H1 (cell line): ENCODE data around the gene HM13. TPM values are rescaled to one million over a fixed set of nuclear protein-coding genes. Genes with fewer than 3 reads are reported as not detected.
"Not testable (repeated sequence)": the region's sequence is repeated elsewhere in the genome, so short reads cannot be mapped to it uniquely, and the experiment has no call there.

Experiments used
- CTCF ChIA-PET: fragments of 300-600 bp; sonication (Branson Sonifier 250); formaldehyde crosslinking; loops from one replicate; lab custom pipeline; 2021; ENCODE audit not compliant: partially characterized antibody; lab: Charles Lee
- POLR2A ChIA-PET: fragments of 300-600 bp; sonication (Branson Sonifier 250); formaldehyde crosslinking; loops from one replicate; lab custom pipeline; 2021; ENCODE audit warnings: inconsistent platforms; ENCODE audit not compliant: partially characterized antibody; lab: Charles Lee
- DNase-seq, 2 experiments: peaks; one replicate each; pipeline versions ENCODE4 v3.0.0 to v3.0.0-alpha.2; 2010 to 2022; ENCODE audit warnings: low spot score in 2 of 2, low read depth in 1 of 2, mixed read lengths in 1 of 2
- FAIRE-seq: peaks from 2 replicates; lab custom pipeline; 2011; peaks lifted over from hg19 to GRCh38; lab: Jason Lieb, UNC
- H2AFZ ChIP-seq: 2 replicates; pipeline ENCODE4 v1.8.1; 2012; ENCODE audit warnings: low read length, inconsistent platforms
- H2AK5ac ChIP-seq: 2 replicates; pipeline ENCODE4 v1.6.1; 2013; ENCODE audit warnings: low read depth, low read length
- H2BK120ac ChIP-seq: replicated peaks from 2 replicates; pipeline ENCODE3; 2013; ENCODE audit warnings: low read depth, low read length, inconsistent platforms
- H2BK12ac ChIP-seq: 2 replicates; pipeline ENCODE4 v1.6.1; 2013; ENCODE audit warnings: low read depth, low read length
- H2BK15ac ChIP-seq: 2 replicates; pipeline ENCODE4 v1.6.1; 2013; ENCODE audit warnings: low read length
- H2BK20ac ChIP-seq: 2 replicates; pipeline ENCODE4 v1.6.1; 2013; ENCODE audit warnings: low read length
- H2BK5ac ChIP-seq: 2 replicates; pipeline ENCODE4 v1.6.1; 2013; ENCODE audit warnings: low read depth, low read length
- H3K14ac ChIP-seq: 2 replicates; pipeline ENCODE4 v1.6.1; 2013; ENCODE audit warnings: inconsistent platforms; ENCODE audit not compliant: insufficient read length
- H3K18ac ChIP-seq: 2 replicates; pipeline ENCODE4 v1.6.1; 2013; ENCODE audit warnings: low read length; ENCODE audit errors: extremely low read depth
- H3K23ac ChIP-seq: 2 replicates; pipeline ENCODE4 v1.6.1; 2013; ENCODE audit warnings: inconsistent platforms; ENCODE audit not compliant: insufficient read length
- H3K23me2 ChIP-seq: 2 replicates; pipeline ENCODE4 v1.6.1; 2013; ENCODE audit warnings: low read depth, low read length
- H3K27ac ChIP-seq: 2 replicates; pipeline ENCODE4 v1.6.1; 2011; ENCODE audit warnings: low read depth, low read length, inconsistent platforms
- H3K27me3 ChIP-seq, 4 experiments: replicated peaks in 1 of 4; 1 replicate in 1 of 4; 2 replicates in 3 of 4; pipeline versions ENCODE4 v1.6.1 to v1.8.1; 2011 to 2013; ENCODE audit warnings: low read length in 3 of 4, mild to moderate bottlenecking in 3 of 4, inconsistent platforms in 2 of 4, mixed read lengths in 2 of 4, moderate library complexity in 1 of 4; ENCODE audit not compliant: control insufficient read depth in 3 of 4, insufficient read depth in 3 of 4; ENCODE audit errors: extremely low read depth in 1 of 4
- H3K36me3 ChIP-seq, 4 experiments: 2 replicates each; pipeline versions ENCODE4 v1.6.1 to v1.8.1; 2011 to 2013; ENCODE audit warnings: mild to moderate bottlenecking in 4 of 4, low read length in 3 of 4, moderate library complexity in 2 of 4, control low read depth in 1 of 4, inconsistent platforms in 1 of 4; ENCODE audit not compliant: insufficient read depth in 4 of 4, control insufficient read depth in 2 of 4
- H3K4ac ChIP-seq: replicated peaks from 2 replicates; pipeline ENCODE3; 2013; ENCODE audit warnings: low read length, low read depth, mixed read lengths, inconsistent platforms; ENCODE audit not compliant: insufficient read length
- H3K4me1 ChIP-seq, 4 experiments: replicated peaks in 1 of 4; 1 replicate in 1 of 4; 2 replicates in 3 of 4; pipeline versions ENCODE4 v1.6.1 to v1.8.1; 2011 to 2013; ENCODE audit warnings: low read length in 3 of 4, inconsistent platforms in 2 of 4, mixed read lengths in 1 of 4; ENCODE audit not compliant: insufficient read depth in 4 of 4, control insufficient read depth in 3 of 4
- H3K4me2 ChIP-seq, 2 experiments: 2 replicates each; pipeline versions ENCODE4 v1.6.1 to v1.8.1; 2011 to 2013; ENCODE audit warnings: low read depth in 2 of 2, low read length in 2 of 2, control low read depth in 1 of 2, inconsistent platforms in 1 of 2, mild to moderate bottlenecking in 1 of 2; ENCODE audit not compliant: insufficient read depth in 1 of 2
- H3K4me3 ChIP-seq, 4 experiments: fragments of 200-600, 300-600 bp in 1 of 4; sonication (generic), shearing (Covaris generic), sonication (Bioruptor Twin) in 1 of 4; 2 replicates each; pipeline versions ENCODE4 v1.5.1 to v1.8.1; 2011 to 2016; ENCODE audit warnings: low read length in 4 of 4, low read depth in 3 of 4, control low read depth in 2 of 4, inconsistent platforms in 2 of 4, mild to moderate bottlenecking in 2 of 4, mixed read lengths in 1 of 4, moderate library complexity in 1 of 4; ENCODE audit not compliant: insufficient read depth in 2 of 4; ENCODE audit errors: extremely low read depth in 1 of 4
- H3K56ac ChIP-seq: replicated peaks from 2 replicates; pipeline ENCODE3; 2013; ENCODE audit warnings: low read depth, mild to moderate bottlenecking, mixed read lengths, low read length, inconsistent platforms; ENCODE audit not compliant: insufficient read length
- H3K79me1 ChIP-seq: 2 replicates; pipeline ENCODE4 v1.6.1; 2013; ENCODE audit warnings: low read depth, low read length, control low read depth
- H3K79me2 ChIP-seq, 2 experiments: 2 replicates each; pipeline versions ENCODE4 v1.6.1 to v1.8.1; 2012 to 2013; ENCODE audit warnings: low read length in 2 of 2, mild to moderate bottlenecking in 2 of 2, inconsistent platforms in 1 of 2; ENCODE audit not compliant: insufficient read depth in 2 of 2, control insufficient read depth in 1 of 2
- H3K9ac ChIP-seq, 4 experiments: replicated peaks in 1 of 4; 1 replicate in 1 of 4; 2 replicates in 3 of 4; pipeline versions ENCODE4 v1.6.1 to v1.8.1; 2011 to 2013; ENCODE audit warnings: low read depth in 3 of 4, low read length in 3 of 4, control low read depth in 2 of 4, mild to moderate bottlenecking in 2 of 4, moderate library complexity in 2 of 4, inconsistent platforms in 1 of 4; ENCODE audit errors: extremely low read depth in 1 of 4
- H3K9me3 ChIP-seq, 2 experiments: 2 replicates each; pipeline versions ENCODE4 v1.6.1 to v1.8.1; 2012 to 2013; ENCODE audit warnings: mild to moderate bottlenecking in 2 of 2, moderate library complexity in 2 of 2, control low read depth in 1 of 2, inconsistent platforms in 1 of 2, low read depth in 1 of 2, low read length in 1 of 2, mixed read lengths in 1 of 2; ENCODE audit not compliant: insufficient read depth in 2 of 2
- H4K20me1 ChIP-seq, 2 experiments: replicated peaks in 1 of 2; 2 replicates each; pipeline versions ENCODE3 to v1.8.1; 2011 to 2013; ENCODE audit warnings: inconsistent platforms in 2 of 2, low read length in 2 of 2, mild to moderate bottlenecking in 1 of 2; ENCODE audit not compliant: insufficient read depth in 2 of 2, control insufficient read depth in 1 of 2
- H4K5ac ChIP-seq: 2 replicates; pipeline ENCODE4 v1.6.1; 2013; ENCODE audit warnings: low read length, low read depth, mixed read lengths, inconsistent platforms; ENCODE audit not compliant: insufficient read length
- H4K8ac ChIP-seq: 2 replicates; pipeline ENCODE4 v1.8.0; 2013; ENCODE audit warnings: mild to moderate bottlenecking, moderate library complexity, low read length, inconsistent platforms; ENCODE audit not compliant: insufficient read depth; ENCODE audit errors: extremely low read depth
- H4K91ac ChIP-seq: replicated peaks from 2 replicates; pipeline ENCODE3; 2013; ENCODE audit warnings: low read length, mixed read lengths, inconsistent platforms; ENCODE audit not compliant: insufficient read length
- BRCA1 ChIP-seq: IDR thresholded peaks from 2 replicates; pipeline ENCODE4 v1.6.1; 2012; ENCODE audit warnings: low read depth, low read length, improper control_type of control experiment
- SRF ChIP-seq: IDR thresholded peaks from 2 replicates; pipeline ENCODE4 v1.6.1; 2011; ENCODE audit warnings: mild to moderate bottlenecking, low read depth, low read length, moderate library complexity
- WGBS, 2 experiments: shearing (Covaris generic) in 1 of 2; methylation state at CpG; one replicate each; pipeline versions ENCODE4 v1.1.6 to v1.1.7; 2013 to 2015; ENCODE audit warnings: low lambda C conversion rate in 2 of 2, mixed read lengths in 2 of 2, inconsistent platforms in 1 of 2, low coverage in 1 of 2, missing lambda C conversion rate in 1 of 2; ENCODE audit not compliant: insufficient replicate concordance in 2 of 2, insufficient coverage in 1 of 2, insufficient read length in 1 of 2; ENCODE audit errors: extremely low coverage in 1 of 2, missing lambda C conversion rate in 1 of 2; 5-methylcytosine and 5-hydroxymethylcytosine counted together
- polyA plus RNA-seq, 7 experiments: library from polyadenylated mRNA; depleted of rRNA in 3 of 7; stranded (reverse) in 5 of 7; unstranded in 2 of 7; fragments of >200 nt in 5 of 7; fragments of 200-250 nt in 2 of 7; gene quantifications; 1 replicate in 5 of 7; 2 replicates in 1 of 7; 4 replicates in 1 of 7; pipeline versions ENCODE4 v1.2.1 to v1.2.3, GENCODE V29; 2011 to 2013; ENCODE audit warnings: missing spikeins in 2 of 7, mixed read lengths in 2 of 7
- total RNA-seq: library from RNA; stranded (reverse); fragmentation: NEBNext Ultra II Directional; extraction: Animal tissue kit (Norgen Biotek cat#: 25700); gene quantifications from 2 replicates; pipeline ENCODE4 v1.2.1, GENCODE V29; 2021

HM13 gene
- total and polyA plus RNA-seq, 2 of the 8 experiments (the other 6 are each of a cell fraction or from before 2014, with no cell fraction given): 118 to 183 TPM

DNA sequence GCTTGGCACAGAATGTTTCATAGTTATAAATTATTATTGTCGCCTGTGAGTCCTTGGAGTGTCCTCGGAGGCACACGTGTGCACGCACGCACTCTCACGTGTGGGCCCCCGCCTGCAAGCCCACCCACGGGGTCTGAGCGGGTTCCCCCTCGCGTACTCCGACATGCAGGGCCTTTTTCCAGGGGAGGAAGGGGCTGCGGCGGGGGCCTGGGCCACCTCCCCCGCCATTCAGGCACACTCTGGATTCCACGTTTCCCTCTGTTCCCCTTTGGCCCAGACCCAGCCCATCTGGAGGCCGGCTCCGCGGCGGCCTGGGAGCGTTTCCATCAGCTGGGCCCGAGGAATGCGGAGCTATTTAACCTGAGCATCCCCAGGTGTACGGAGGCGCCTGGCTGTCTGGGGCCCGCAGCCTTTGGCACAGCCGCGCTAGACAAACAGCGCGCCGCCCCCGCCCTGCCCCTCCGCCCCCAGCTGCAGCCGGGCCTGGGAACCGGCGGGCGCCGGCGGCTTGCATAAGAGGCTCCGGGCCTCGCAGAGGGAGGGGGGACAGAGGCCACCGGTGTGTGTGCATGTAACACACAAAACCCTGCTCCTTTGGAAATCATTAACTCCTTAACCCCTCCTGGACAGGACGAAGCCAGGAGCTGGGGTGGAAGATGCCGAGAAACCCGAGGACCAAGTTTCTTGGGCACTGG, 94.2 kb downstream of the HM13 start (continued):
- no peak for TF ChIP-seq SRF
- no peak for TF ChIP-seq BRCA1

DNA sequence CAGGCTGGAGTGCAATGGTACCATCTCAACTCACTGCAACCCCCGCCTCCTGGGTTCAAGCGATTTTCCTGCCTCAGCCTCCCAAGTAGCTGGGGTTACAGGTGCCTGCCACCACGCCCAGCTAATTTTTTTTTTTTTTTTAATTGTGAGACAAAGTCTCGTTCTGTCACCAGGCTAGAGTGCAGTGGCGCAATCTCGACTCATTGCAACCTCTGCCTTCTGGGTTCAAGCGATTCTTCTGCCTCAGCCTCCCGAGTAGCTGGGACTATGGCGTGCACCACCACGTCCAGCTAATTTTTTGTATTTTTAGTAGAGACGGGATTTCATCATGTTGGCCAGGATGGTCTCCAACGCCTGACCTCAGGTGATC, 98.0 kb downstream of the HM13 start:
- H2BK15ac ChIP-seq, H3K4me2 ChIP-seq, H4K8ac ChIP-seq, H4K91ac ChIP-seq, H2BK120ac ChIP-seq, H3K36me3 ChIP-seq, H2AK5ac ChIP-seq, H3K27ac ChIP-seq, H3K4ac ChIP-seq, H3K79me1 ChIP-seq, FAIRE-seq, H4K20me1 ChIP-seq, H3K27me3 ChIP-seq, H3K14ac ChIP-seq, H3K9me3 ChIP-seq, H2AFZ ChIP-seq, DNase-seq, H3K79me2 ChIP-seq, H3K9ac ChIP-seq, H3K4me3 ChIP-seq, H2BK20ac ChIP-seq, H4K5ac ChIP-seq, H3K23ac ChIP-seq, H3K23me2 ChIP-seq, H3K56ac ChIP-seq, H2BK12ac ChIP-seq, H3K18ac ChIP-seq: not testable (repeated sequence)
- Histone ChIP-seq H3K4me1 (peaks cover 13 to 24% (median 19%) of the 10 kb centered on the region in 4 experiments), H2BK5ac (peak overlapping the region; percentile 61; the same call in 1 of the 2 replicates)
- CTCF ChIA-PET: interaction anchor here (0.6 to 32.8 kb wide), 36 partner anchors 9 to 468 kb away, joined by 3 to 1559 read pairs (median 4); partner anchors contain the start of genes BCL2L1 and TPX2
- POLR2A ChIA-PET: interaction anchor here (0.8 to 26.1 kb wide), 12 partner anchors 8 to 45 kb away, joined by 3 to 1033 read pairs (median 6); partner anchors contain the start of gene ID1
- 91% methylated on average over 12 of the region's 12 CpGs; no CpG with 5 or more reads in 1 of the 2 experiments for WGBS, 2 experiments
